MM.1S (cell line): ENCODE measurements around the gene ZSCAN23.

Experiments used
- DNase-seq: peaks from one replicate; pipeline ENCODE4 v3.0.0-alpha.2; 2015
- H2AFZ ChIP-seq: fragments of 300-600 bp; sonication (generic); 2 replicates; pipeline ENCODE4 v1.6.0; 2016; ENCODE audit warnings: antibody characterized with exemption, low read length
- H3F3A ChIP-seq: fragments of 300-600 bp; sonication (generic); 2 replicates; pipeline ENCODE4 v1.6.1; 2016; ENCODE audit warnings: mild to moderate bottlenecking, antibody characterized with exemption, low read length, moderate library complexity, mixed read lengths; ENCODE audit not compliant: insufficient read depth
- H3K27ac ChIP-seq: fragments of 300-600 bp; sonication (generic); 2 replicates; pipeline ENCODE4 v1.5.1; 2016; ENCODE audit warnings: mild to moderate bottlenecking, low read length
- H3K27me3 ChIP-seq: fragments of 300-600 bp; sonication (generic); replicated peaks from 2 replicates; pipeline ENCODE4 v1.6.0; 2016; ENCODE audit warnings: low read length; ENCODE audit not compliant: insufficient read depth
- H3K36me3 ChIP-seq: fragments of 300-600 bp; sonication (generic); replicated peaks from 2 replicates; pipeline ENCODE4 v1.6.1; 2016; ENCODE audit warnings: mild to moderate bottlenecking, low read length, mixed read lengths; ENCODE audit not compliant: insufficient read depth
- H3K4me1 ChIP-seq: fragments of 300-600 bp; sonication (generic); 2 replicates; pipeline ENCODE4 v1.6.1; 2016; ENCODE audit warnings: low read length, mixed read lengths
- H3K4me2 ChIP-seq: fragments of 300-600 bp; sonication (generic); 2 replicates; pipeline ENCODE4 v1.6.0; 2016; ENCODE audit warnings: low read depth, low read length
- H3K4me3 ChIP-seq: fragments of 300-600 bp; sonication (generic); 2 replicates; pipeline ENCODE4 v1.5.1; 2016; ENCODE audit warnings: low read length, mixed read lengths
- H3K79me2 ChIP-seq: fragments of 300-600 bp; sonication (generic); 2 replicates; pipeline ENCODE4 v1.6.1; 2016; ENCODE audit warnings: mixed run types, low read length, mixed read lengths
- H3K9ac ChIP-seq: fragments of 300-600 bp; sonication (generic); 2 replicates; pipeline ENCODE4 v1.6.1; 2016; ENCODE audit warnings: low read length, mixed read lengths
- H3K9me2 ChIP-seq: fragments of 300-600 bp; sonication (generic); replicated peaks from 2 replicates; pipeline ENCODE4 v1.6.1; 2016; ENCODE audit warnings: mild to moderate bottlenecking, low read length, mixed read lengths; ENCODE audit not compliant: insufficient read depth
- H3K9me3 ChIP-seq: fragments of 300-600 bp; sonication (generic); replicated peaks from 2 replicates; pipeline ENCODE4 v1.6.1; 2016; ENCODE audit warnings: mild to moderate bottlenecking, low read length, mixed read lengths; ENCODE audit not compliant: insufficient read depth
- H4K20me1 ChIP-seq: fragments of 300-600 bp; sonication (generic); 2 replicates; pipeline ENCODE4 v1.6.1; 2016; ENCODE audit warnings: mild to moderate bottlenecking, low read length, moderate library complexity, mixed read lengths; ENCODE audit not compliant: insufficient read depth
- EZH2 ChIP-seq: fragments of 300-600 bp; sonication (generic); optimal IDR thresholded peaks from 2 replicates; pipeline ENCODE3; 2017; ENCODE audit warnings: low read depth, mild to moderate bottlenecking, antibody characterized with exemption, low read length, mixed read lengths
- EZH2phosphoT487 ChIP-seq: fragments of 300-600 bp; sonication (generic); IDR thresholded peaks from 2 replicates; pipeline ENCODE4 v1.6.1; 2018; ENCODE audit warnings: antibody characterized with exemption, low read length
- TF ChIP-seq, protein P1 (sequence below): fragments of 300-600 bp; sonication (generic); IDR thresholded peaks from 2 replicates; pipeline ENCODE4 v1.5.1; 2016; ENCODE audit warnings: antibody characterized with exemption, low read length, mixed read lengths

Gene ZSCAN23

DNA sequence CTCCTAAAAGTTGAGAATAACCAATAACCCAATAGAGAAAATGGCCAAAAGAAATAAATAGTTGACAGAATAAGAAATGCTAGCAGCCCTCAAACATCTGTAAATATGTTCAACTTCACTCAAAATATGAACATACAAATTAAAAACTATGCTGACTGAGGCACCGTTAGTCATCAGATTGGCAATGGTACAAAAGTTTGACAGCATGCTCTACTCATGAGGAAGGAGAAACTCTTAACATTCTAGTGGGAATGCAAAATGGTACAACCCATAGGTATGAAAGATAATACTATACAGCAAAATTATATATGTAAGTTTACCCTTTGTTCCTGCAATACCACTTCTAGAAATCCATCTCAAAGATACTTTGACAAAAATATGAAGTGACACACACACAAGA lies 42.1 kb downstream of the ZSCAN23 start:
- H3K4me2 ChIP-seq = no peak overlapping the region
- DNase-seq = no peak
- no peak overlapping the region for H2AFZ ChIP-seq
- H3K4me1 ChIP-seq = 0 out of 2 replicates have a peak, but pooled peaks cover 4% of the 10 kb centered on the region
- no peak overlapping the region for H3K27ac ChIP-seq
- H3K4me3 ChIP-seq = no peak overlapping the region
- peaks cover 3% of the 10 kb centered on the region; the same call in 1 of the 2 replicates for H3F3A ChIP-seq
- H3K9me3 ChIP-seq = no peaks in the 10 kb centered on the region
- no peaks in the 10 kb centered on the region for H4K20me1 ChIP-seq
- peaks cover 20% of the 10 kb centered on the region for H3K79me2 ChIP-seq
- no peak overlapping the region for H3K9ac ChIP-seq
- H3K27me3 ChIP-seq = no peaks in the 10 kb centered on the region
- no peaks in the 10 kb centered on the region for H3K9me2 ChIP-seq
- H3K36me3 ChIP-seq = no peaks in the 10 kb centered on the region
- no peak for TF ChIP-seq EZH2
- TF ChIP-seq, protein P1, sequence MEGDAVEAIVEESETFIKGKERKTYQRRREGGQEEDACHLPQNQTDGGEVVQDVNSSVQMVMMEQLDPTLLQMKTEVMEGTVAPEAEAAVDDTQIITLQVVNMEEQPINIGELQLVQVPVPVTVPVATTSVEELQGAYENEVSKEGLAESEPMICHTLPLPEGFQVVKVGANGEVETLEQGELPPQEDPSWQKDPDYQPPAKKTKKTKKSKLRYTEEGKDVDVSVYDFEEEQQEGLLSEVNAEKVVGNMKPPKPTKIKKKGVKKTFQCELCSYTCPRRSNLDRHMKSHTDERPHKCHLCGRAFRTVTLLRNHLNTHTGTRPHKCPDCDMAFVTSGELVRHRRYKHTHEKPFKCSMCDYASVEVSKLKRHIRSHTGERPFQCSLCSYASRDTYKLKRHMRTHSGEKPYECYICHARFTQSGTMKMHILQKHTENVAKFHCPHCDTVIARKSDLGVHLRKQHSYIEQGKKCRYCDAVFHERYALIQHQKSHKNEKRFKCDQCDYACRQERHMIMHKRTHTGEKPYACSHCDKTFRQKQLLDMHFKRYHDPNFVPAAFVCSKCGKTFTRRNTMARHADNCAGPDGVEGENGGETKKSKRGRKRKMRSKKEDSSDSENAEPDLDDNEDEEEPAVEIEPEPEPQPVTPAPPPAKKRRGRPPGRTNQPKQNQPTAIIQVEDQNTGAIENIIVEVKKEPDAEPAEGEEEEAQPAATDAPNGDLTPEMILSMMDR = no peak
- no peak for TF ChIP-seq EZH2phosphoT487

DNA sequence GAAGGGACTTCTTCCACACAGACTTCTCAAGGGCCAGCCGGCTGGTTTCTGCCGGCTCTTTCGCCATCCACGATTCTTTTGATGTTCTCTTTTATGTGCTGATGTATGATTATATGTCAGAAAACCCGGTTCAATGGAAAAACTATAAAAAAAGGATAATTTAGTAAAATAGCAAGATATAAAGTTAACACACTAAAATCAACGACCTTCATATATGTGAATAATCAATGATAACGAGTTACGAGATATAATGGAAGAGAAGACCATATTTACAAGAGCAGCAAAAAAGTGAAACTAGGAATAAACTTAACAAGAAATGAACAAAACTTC lies 43.2 kb downstream of the ZSCAN23 start:
- peak overlapping the region; percentile 51; the same call in 1 of the 2 replicates for H3K27ac ChIP-seq
- peak overlapping the region; percentile 95 for H3K4me3 ChIP-seq
- H2AFZ ChIP-seq = peak overlapping the region; percentile 99
- no peaks in the 10 kb centered on the region for H3K9me3 ChIP-seq
- H3F3A ChIP-seq = peaks cover 3% of the 10 kb centered on the region; the same call in 1 of the 2 replicates
- H3K27me3 ChIP-seq = no peaks in the 10 kb centered on the region
- H4K20me1 ChIP-seq = no peaks in the 10 kb centered on the region
- TF ChIP-seq EZH2phosphoT487 (no peak), EZH2 (no peak)
- TF ChIP-seq, protein P1 = no peak
- 0 out of 2 replicates have a peak, but pooled peaks cover 4% of the 10 kb centered on the region for H3K4me1 ChIP-seq
- H3K36me3 ChIP-seq = no peaks in the 10 kb centered on the region
- DNase-seq = no peak
- peaks cover 23% of the 10 kb centered on the region for H3K79me2 ChIP-seq
- H3K4me2 ChIP-seq = peak overlapping the region; percentile 82
- H3K9ac ChIP-seq = peak overlapping the region; percentile 83
- no peaks in the 10 kb centered on the region for H3K9me2 ChIP-seq

DNA sequence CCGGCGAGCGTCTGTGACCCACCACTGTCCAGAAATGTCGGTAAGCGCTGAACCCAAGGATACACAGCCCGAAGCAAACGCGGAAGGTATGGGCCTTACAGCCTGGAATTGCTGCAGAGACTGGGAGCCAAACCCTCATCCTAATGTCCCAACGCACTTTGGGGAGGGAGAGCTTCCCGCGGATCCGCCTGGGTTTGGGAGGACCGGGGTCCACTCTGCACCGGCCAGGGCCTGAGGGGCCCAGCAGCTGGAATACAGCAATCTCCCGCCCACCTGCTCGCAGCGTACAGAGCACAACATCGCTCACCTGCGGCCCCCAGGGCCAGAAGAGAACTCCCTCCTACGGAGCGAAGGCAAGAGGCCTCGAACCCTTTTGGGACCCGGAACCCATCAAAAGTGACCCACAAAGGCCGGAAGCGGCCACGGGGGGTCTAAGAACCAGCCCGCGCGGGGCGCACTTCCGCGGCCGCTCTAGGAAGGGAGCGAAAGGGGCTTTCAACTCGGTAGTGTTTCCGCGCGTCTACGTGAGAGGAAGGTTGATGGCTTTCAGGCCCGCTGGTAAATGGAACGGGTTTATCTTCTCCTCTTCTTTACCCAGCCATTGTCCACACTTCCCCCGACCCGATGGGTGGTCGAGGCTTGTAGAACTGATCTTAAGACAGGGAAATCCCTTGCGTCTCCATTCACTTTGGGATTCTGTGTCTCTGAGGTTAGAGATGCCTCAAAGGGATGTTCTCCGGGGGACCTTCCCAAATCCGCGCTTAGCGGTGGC lies 43.8 kb downstream of the ZSCAN23 start, which contains the start of gene ZSCAN12:
TSS of gene ZSCAN12 (minus strand) at position 398 of the 772 bp plus-strand sequence. CDS start 1,342 bp downstream, outside the sequence.
- TF ChIP-seq, protein P1 = peak; percentile 50
- TF ChIP-seq EZH2 (no peak), EZH2phosphoT487 (no peak)
- Histone ChIP-seq H3F3A (peaks cover 3% of the 10 kb centered on the region; the same call in 1 of the 2 replicates), H4K20me1 (no peaks in the 10 kb centered on the region), H3K36me3 (no peaks in the 10 kb centered on the region), H3K27ac (peak within 1 kb of the TSS; percentile 53; the same call in 1 of the 2 replicates), H3K4me3 (peak within 1 kb of the TSS; percentile 95), H2AFZ (peak within 1 kb of the TSS; percentile 99), H3K79me2 (peaks cover 23% of the 10 kb centered on the region), H3K9me2 (no peaks in the 10 kb centered on the region), H3K9ac (peak within 1 kb of the TSS; percentile 83), H3K27me3 (no peaks in the 10 kb centered on the region), H3K4me2 (peak within 1 kb of the TSS; percentile 82), H3K9me3 (no peaks in the 10 kb centered on the region), H3K4me1 (0 out of 2 replicates have a peak, but pooled peaks cover 4% of the 10 kb centered on the region)
- DNase-seq = peak; percentile 93
